Measurements from ENCODE around the gene OXLD1. TPM values are rescaled to one million over a fixed set of nuclear protein-coding genes. Genes with fewer than 3 reads are reported as not detected.
"Not testable (repeated sequence)": the region's sequence is repeated elsewhere in the genome, so short reads cannot be mapped to it uniquely, and the experiment has no call there.

Gene OXLD1
- total RNA-seq, 2 experiments from 2014 or later = 43.6 to 49.9 TPM

GRCh38 chr17:81685108-81685507, 18.7 kb upstream of the OXLD1 start:
- Mint-ChIP-seq H3K36me3 (ENCODE audit: low read depth) (peaks cover 40% of the 10 kb centered on the region), H3K27ac (peak overlapping the region; percentile 82), H3K4me3 (peak overlapping the region; percentile 86), H3K4me1 (peaks cover 41% of the 10 kb centered on the region), H3K27me3 (no peaks in the 10 kb centered on the region), H3K9me3 (no peaks in the 10 kb centered on the region)
- ChIA-PET POLR2A (no interaction called here), CTCF (interaction anchor here (1.0 to 3.0 kb wide), 5 partner anchors 9 to 48 kb away, joined by 3 to 17 read pairs (median 4); partner anchors contain the start of genes MRPL12, NPLOC4 and TSPAN10)
- DNase-seq = no peak

GRCh38 chr17:81684442-81684911, 18.1 kb upstream of the OXLD1 start:
- peaks cover 37% of the 10 kb centered on the region for H3K36me3 Mint-ChIP-seq (ENCODE audit: low read depth)
- CTCF ChIA-PET = interaction anchor here (1.0 to 3.0 kb wide), 6 partner anchors 9 to 47 kb away, joined by 3 to 17 read pairs (median 8); partner anchors contain the start of genes CCDC137, MRPL12, NPLOC4 and OXLD1

DNA sequence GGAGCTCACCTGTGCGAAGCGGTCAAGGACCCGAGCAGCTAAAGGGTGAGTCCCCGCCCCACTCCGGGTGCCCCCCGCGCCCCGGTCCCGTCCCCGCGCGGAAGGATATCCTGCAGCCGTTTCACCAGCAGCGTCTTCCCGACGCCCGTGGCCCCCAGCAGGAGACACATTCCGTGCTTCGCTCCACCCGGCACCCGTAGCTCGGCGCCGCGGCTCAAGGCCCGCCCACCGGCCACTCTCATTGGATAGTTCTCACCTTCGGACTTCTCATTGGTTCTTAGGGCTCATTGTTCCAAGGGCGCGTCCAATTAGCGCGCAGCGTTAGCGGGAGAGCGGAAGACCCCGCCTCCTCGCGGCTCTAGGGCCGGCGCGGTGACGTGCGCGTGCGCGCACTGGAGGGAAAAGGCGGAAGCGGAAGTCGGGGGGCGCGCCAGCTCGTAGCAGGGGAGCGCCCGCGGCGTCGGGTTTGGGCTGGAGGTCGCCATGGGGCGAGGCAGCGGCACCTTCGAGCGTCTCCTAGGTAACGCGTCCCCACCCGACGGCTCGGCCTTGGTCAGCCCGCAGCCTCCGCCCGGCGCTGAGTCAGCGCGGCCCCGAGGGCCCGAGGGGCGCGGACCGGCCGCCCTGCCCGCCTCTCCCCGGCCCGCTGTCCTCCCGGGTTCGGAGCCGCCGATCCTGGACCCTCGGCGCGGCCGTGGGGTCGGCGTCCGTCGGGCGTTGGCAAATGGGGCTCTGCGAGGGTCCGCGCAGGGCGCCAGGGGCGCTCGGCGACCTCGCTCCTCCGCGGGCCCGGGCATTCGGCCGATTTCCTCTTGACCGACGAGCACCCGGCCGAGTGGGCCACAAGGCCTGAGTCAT, 17.4 kb upstream of the OXLD1 start, which contains the start of the genes ARL16 and HGS:
Gene ARL16 (minus strand): TSS at position 214 of the 858 bp plus-strand sequence. CDS start 44 bp downstream, at position 170.
Gene HGS (plus strand): TSS at position 428 of the 858 bp plus-strand sequence. CDS start 56 bp downstream, at position 484.
- Mint-ChIP-seq H3K27me3 (no peaks in the 10 kb centered on the region), H3K9me3 (no peaks in the 10 kb centered on the region), H3K4me3 (peak within 1 kb of the TSS; percentile 86), H3K4me1 (peaks cover 39% of the 10 kb centered on the region), H3K36me3 (ENCODE audit: low read depth) (peaks cover 30% of the 10 kb centered on the region), H3K27ac (peak within 1 kb of the TSS; percentile 91)
- POLR2A ChIA-PET = interaction anchor here (0.6 to 1.2 kb wide), 3 partner anchors 17 to 865 kb away, joined by 3 to 11 read pairs (median 4); partner anchors contain the start of genes CCDC137, MRPL12 and OXLD1
- CTCF ChIA-PET = interaction anchor here (1.3 to 3.0 kb wide), 5 partner anchors 8 to 171 kb away, joined by 5 to 17 read pairs (median 10); partner anchors contain the start of genes CCDC137, MRPL12 and OXLD1
- peak; percentile 98 for DNase-seq

More at GRCh38 chr17:81684442-81684911, 18.1 kb upstream of the OXLD1 start:
- DNase-seq = no peak
- no peaks in the 10 kb centered on the region for H3K9me3 Mint-ChIP-seq
- peaks cover 43% of the 10 kb centered on the region for H3K4me1 Mint-ChIP-seq
- H3K27ac Mint-ChIP-seq = peak overlapping the region; percentile 82
- POLR2A ChIA-PET = interaction anchor here (0.6 to 1.2 kb wide), 2 partner anchors 19 to 47 kb away, joined by 4 to 11 read pairs; partner anchors contain the start of gene MRPL12
- peak overlapping the region; percentile 86 for H3K4me3 Mint-ChIP-seq
- no peaks in the 10 kb centered on the region for H3K27me3 Mint-ChIP-seq

DNA sequence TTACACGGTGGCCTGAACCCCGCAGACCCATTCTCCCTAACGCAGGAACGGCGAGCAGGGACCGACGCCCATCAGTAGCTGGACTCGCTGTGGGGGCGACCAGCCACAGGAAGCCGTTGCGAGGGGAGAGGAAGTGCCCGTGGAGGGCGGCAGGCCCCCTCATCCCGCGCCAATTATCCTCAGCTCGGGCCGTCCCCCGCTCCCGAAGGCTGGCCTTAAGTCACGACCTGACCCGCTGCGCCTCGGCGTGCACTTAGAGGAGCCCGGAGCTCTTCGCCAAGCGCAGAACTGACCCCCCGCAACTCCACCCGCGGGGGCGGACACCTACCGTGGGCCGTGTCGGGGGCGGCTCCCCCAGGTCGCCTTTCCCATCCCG, 16.8 kb upstream of the OXLD1 start:
- no peaks in the 10 kb centered on the region for H3K27me3 Mint-ChIP-seq
- H3K4me1 Mint-ChIP-seq = peaks cover 39% of the 10 kb centered on the region
- no peaks in the 10 kb centered on the region for H3K9me3 Mint-ChIP-seq
- CTCF ChIA-PET = interaction anchor here (1.3 to 3.0 kb wide), 6 partner anchors 7 to 171 kb away, joined by 4 to 17 read pairs (median 8); partner anchors contain the start of genes CCDC137, MRPL12 and OXLD1
- H3K4me3 Mint-ChIP-seq = peak overlapping the region; percentile 86
- POLR2A ChIA-PET = interaction anchor here (1.0 to 1.2 kb wide), 2 partner anchors 17 to 20 kb away, joined by 3 to 11 read pairs; partner anchors contain the start of genes CCDC137, MRPL12 and OXLD1
- H3K27ac Mint-ChIP-seq = peak overlapping the region; percentile 82
- peak; percentile 16 for DNase-seq
- H3K36me3 Mint-ChIP-seq (ENCODE audit: low read depth) = peaks cover 27% of the 10 kb centered on the region

GRCh38 chr17:81682565-81683207, 16.3 kb upstream of the OXLD1 start:
- no peaks in the 10 kb centered on the region for H3K9me3 Mint-ChIP-seq
- H3K4me1 Mint-ChIP-seq = peaks cover 39% of the 10 kb centered on the region
- POLR2A ChIA-PET = no interaction called here
- H3K27me3 Mint-ChIP-seq = no peaks in the 10 kb centered on the region
- CTCF ChIA-PET = interaction anchor here (1.6 to 2.3 kb wide), 3 partner anchors 10 to 172 kb away, joined by 4 to 12 read pairs (median 6); partner anchors contain the start of genes CCDC137 and OXLD1
- no peak for DNase-seq
- H3K4me3 Mint-ChIP-seq = peak overlapping the region; percentile 86
- H3K36me3 Mint-ChIP-seq (ENCODE audit: low read depth) = peaks cover 25% of the 10 kb centered on the region
- peak overlapping the region; percentile 82 for H3K27ac Mint-ChIP-seq

- Mint-ChIP-seq H3K9me3 (no peaks in the 10 kb centered on the region), H3K27ac (no peak overlapping the region), H3K4me1 (peaks cover 39% of the 10 kb centered on the region), H3K4me3 (peak overlapping the region; percentile 86), H3K36me3 (ENCODE audit: low read depth) (peaks cover 15% of the 10 kb centered on the region), H3K27me3 (no peaks in the 10 kb centered on the region)
- ChIA-PET CTCF (interaction anchor here (1.6 kb wide), 1 partner anchor 9 kb away, joined by 4 read pairs; no protein-coding TSS in a partner anchor), POLR2A (no interaction called here)
- no peak for DNase-seq
Measured at GRCh38 chr17:81681672-81682071, 15.3 kb upstream of the OXLD1 start.

GRCh38 chr17:81680150-81680549, 13.7 kb upstream of the OXLD1 start:
- no peak overlapping the region for H3K27ac Mint-ChIP-seq
- no peaks in the 10 kb centered on the region for H3K27me3 Mint-ChIP-seq
- H3K4me3 Mint-ChIP-seq = no peak overlapping the region
- no peak for DNase-seq
- ChIA-PET POLR2A (no interaction called here), CTCF (interaction anchor here (1.1 kb wide), 1 partner anchor 17 kb away, joined by 3 read pairs; no protein-coding TSS in a partner anchor)
- no peaks in the 10 kb centered on the region for H3K9me3 Mint-ChIP-seq
- H3K36me3 Mint-ChIP-seq (ENCODE audit: low read depth) = peaks cover 15% of the 10 kb centered on the region
- H3K4me1 Mint-ChIP-seq = peaks cover 34% of the 10 kb centered on the region

- peaks cover 15% of the 10 kb centered on the region for H3K4me1 Mint-ChIP-seq
- peaks cover 14% of the 10 kb centered on the region for H3K36me3 Mint-ChIP-seq (ENCODE audit: low read depth)
- H3K4me3 Mint-ChIP-seq = no peak overlapping the region
- POLR2A ChIA-PET = no interaction called here
- CTCF ChIA-PET = interaction anchor here (1.5 kb wide), 1 partner anchor 8 kb away, joined by 10 read pairs; the partner anchor contains the start of genes ARL16 and HGS
- DNase-seq = no peak
- no peaks in the 10 kb centered on the region for H3K27me3 Mint-ChIP-seq
- H3K27ac Mint-ChIP-seq = no peak overlapping the region
- no peaks in the 10 kb centered on the region for H3K9me3 Mint-ChIP-seq
Measured at GRCh38 chr17:81676906-81677305, 10.5 kb upstream of the OXLD1 start.

DNA sequence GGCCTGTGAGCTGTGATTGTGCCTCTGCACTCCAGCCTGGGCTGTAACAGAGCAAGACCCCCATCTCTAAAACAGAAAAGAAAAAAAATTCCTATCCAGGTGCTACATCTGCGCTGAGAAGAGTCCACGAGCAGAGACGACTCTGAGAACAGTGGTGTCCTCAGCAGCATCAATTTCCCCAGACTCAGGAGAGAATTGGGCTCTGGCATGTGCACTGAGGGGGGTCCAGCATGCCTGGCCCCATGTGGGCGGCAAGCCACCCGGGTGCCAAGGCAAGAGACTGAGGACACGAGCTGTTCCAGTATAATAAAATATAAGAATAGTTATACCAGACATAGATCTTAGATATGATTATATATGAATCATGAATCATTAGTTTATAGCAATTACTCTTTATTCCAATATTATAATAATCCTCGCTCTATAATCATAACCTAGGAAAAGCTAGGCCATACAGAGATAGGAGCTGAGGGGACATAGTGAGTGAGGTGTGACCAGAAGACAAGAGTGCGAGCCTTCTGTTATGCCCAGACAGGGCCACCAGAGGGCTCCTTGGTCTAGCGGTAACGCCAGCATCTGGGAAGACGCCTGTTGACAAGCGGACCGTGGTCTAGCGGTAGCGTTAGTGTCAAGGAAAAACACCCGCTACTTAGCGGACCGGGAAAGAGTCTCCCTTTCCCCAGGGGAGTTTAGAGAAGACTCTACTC, 9.3 kb upstream of the OXLD1 start:
- H3K9me3 Mint-ChIP-seq, H3K27ac Mint-ChIP-seq, H3K4me1 Mint-ChIP-seq, POLR2A ChIA-PET, H3K27me3 Mint-ChIP-seq: not testable (repeated sequence)
- CTCF ChIA-PET = interaction anchor here (0.9 to 1.5 kb wide), 3 partner anchors 9 to 23 kb away, joined by 3 to 10 read pairs (median 3); partner anchors contain the start of genes ARL16 and HGS
- peaks cover 18% of the 10 kb centered on the region for H3K36me3 Mint-ChIP-seq (ENCODE audit: low read depth)
- H3K4me3 Mint-ChIP-seq = peak overlapping the region; percentile 1
- peak; percentile 21 for DNase-seq

DNA sequence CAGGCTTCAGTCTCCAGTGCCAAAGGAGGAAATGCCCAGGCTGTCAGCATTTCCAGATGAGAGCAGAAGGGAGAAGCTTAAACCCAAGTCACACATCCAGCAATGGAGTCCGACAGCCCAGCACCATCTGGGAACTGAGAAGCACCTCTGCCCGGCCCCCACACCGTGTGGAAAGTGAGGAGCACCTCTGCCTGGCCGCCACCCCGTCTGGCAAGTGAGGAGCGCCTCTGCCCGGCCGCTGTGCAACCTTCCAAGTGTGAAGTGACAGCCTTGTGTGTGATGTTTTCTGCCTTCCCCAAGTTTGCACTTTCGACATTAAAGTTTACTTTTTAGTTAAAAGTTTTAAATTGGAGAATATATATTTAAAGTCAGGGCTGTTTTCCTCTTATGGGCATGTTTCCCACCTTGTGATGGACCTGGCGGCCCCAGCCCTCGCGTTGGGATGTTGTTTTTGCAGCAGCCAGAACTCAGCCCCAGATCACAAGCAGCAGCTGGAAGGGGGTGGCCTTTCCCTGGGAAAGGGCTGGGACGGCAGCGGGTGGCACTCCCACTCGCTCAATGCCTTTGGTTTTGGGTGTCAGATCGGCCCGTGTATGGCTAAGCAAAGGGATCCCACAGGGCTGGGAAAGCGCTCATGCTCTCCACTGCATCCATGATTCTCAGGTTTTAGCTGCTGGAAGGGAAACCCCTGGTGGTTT, 7.3 kb upstream of the OXLD1 start:
- no peak overlapping the region for H3K27ac Mint-ChIP-seq
- DNase-seq = no peak
- H3K36me3 Mint-ChIP-seq (ENCODE audit: low read depth) = peaks cover 20% of the 10 kb centered on the region
- CTCF ChIA-PET = no interaction called here
- H3K4me1 Mint-ChIP-seq = peaks cover 11% of the 10 kb centered on the region
- H3K9me3 Mint-ChIP-seq = no peaks in the 10 kb centered on the region
- no peak overlapping the region for H3K4me3 Mint-ChIP-seq
- POLR2A ChIA-PET = interaction anchor here (0.6 kb wide), 1 partner anchor 14 kb away, joined by 6 read pairs; no protein-coding TSS in a partner anchor
- H3K27me3 Mint-ChIP-seq = no peaks in the 10 kb centered on the region

DNA sequence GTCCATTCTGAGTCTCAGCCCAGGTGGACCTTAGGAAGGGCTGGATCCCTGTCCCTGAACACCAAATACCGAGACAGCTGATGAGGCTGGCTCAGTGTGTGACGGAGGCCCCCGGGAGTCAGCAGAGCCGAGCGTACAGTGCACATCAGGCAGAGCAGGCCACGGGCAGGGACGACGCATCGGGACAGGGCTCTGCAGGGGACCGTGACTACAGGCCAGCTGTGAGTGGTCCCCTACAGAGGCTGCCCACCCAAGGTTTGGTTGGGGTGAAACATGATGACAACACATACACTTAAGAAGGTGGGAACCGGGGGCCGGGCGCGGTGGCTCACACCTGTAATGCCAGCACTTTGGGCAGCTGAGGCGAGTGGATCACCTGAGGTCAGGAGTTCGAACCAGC, 6.5 kb upstream of the OXLD1 start:
- Mint-ChIP-seq H3K4me3 (no peak overlapping the region), H3K27me3 (no peaks in the 10 kb centered on the region), H3K9me3 (no peaks in the 10 kb centered on the region), H3K36me3 (ENCODE audit: low read depth) (peaks cover 26% of the 10 kb centered on the region), H3K27ac (peak overlapping the region; percentile 62), H3K4me1 (peaks cover 17% of the 10 kb centered on the region)
- ChIA-PET CTCF (interaction anchor here (1.2 kb wide), 1 partner anchor 9 kb away, joined by 4 read pairs; no protein-coding TSS in a partner anchor), POLR2A (no interaction called here)
- DNase-seq = no peak
